Fibroblast of gingiva (primary cell): Measurements from ENCODE around the gene SH3TC1.

Source experiments
- DNase-seq: peaks from one replicate; pipeline ENCODE4 v3.0.0-alpha.2; 2011; ENCODE audit warnings: low read depth

SH3TC1 gene

DNA sequence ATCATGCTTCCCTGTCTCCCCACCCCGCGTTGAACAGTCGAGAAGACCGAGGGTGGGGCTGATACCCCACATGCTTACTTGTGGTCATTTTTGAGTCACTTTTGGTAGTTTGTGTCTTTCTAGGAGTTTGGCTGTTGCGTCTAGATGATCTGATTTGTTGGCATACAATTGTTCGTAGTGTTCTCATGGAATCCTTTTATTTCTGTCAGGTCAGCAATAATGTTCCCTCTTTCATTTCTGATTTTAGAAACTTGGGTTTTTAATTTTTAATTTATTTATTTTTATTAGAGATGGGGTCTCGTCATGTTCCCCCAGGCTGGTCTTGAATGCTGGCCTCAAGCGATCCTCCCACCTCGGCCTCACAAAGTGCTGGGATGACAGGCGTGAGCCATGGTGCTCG, 30.9 kb downstream of the SH3TC1 start:
- no peak for DNase-seq

DNA sequence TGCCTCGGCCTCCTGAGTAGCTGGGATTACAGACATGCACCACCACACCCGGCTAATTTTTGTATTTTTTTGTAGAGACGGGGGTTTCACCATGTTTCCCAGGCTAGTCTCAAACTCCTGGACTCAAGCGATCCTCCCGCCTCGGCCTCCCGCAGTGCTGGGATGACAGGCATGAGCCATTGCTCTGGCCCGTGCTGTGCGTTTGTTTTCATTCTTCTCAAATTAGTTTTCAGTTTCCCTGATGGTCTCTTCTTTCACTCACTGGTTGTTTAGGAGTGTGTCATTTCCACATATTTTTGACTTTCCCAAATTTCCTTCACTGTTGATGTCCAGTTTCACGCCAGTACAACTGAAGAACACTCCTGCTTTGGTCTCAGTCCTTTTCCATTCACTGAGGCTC, 31.8 kb downstream of the SH3TC1 start:
- no peak for DNase-seq

DNA sequence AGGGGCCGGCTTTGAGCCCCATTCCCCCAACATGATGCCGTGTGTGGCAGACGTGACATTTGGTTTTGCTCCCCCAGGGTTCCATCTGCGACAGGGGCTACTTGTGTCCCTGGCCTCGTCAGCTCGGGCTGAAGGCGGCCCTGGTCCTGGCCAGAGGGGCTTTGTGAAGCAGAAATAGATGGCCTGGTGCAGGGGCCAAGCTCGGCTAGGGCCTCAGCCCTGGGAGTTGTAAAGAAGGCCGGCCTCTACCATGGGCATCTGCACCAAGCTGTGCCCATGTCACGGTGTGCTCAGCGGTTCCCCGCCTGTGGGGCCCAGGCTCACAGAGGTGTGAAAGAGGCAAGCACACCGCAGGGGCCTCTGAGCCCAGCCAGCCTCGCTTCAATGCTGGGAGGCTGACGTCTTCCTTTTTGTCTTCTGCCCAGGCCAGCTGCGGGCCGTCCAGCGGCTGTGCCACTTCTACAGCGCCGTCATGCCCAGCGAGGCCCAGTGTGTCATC, 32.5 kb downstream of the SH3TC1 start:
- DNase-seq: no peak

DNA sequence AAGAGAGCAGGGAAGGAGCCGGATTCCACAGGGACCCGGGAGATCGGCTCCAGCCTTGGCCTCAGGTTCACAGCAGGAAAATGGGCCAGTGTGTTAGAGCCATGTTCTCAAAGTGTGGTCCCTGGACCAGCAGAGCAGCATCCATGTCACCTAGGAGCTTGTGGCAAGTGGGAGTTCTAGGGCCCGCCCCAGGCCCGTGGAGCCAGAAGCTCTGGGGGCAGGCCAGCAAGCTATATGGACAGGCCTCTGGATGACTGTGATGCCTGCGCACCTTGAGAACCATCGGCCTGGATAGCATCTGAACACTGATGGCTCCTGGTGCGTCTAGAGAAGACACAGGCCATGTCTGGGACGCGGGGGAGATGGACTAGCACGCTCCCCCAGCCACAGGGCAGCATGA, 33.7 kb downstream of the SH3TC1 start:
- no peak for DNase-seq

DNA sequence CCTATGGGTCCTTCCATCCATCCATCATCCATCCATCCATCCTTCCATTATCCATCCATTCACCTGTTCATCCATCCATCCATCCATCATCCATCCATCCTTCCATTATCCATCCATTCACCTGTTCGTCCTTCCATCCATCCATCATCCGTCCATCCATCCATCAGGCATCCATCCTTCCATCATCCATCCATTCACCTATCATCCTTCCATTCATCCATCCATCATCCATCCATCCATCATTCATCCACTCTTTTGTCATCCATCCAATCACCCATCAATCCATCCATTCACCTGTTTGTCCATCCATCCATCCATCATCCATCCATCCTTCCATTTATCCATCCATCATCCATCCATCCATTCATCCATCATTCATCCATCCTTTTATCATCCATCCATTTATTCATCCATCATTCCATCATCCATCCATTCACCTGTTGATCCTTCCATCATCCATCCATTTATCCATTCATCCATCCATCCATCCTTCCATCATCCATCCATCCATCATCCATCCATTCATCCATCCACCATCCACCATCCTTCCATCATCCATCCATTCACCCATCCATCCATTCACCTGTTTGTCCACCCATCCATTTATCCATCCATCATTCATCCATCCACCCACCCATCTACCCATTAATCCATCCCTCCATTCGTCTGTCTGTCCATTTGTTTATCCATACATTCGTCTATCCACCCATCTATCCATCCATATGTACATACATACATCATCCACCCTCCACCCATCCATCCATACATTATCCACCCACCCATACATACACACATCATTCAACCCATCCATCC, 34.8 kb downstream of the SH3TC1 start:
- no peak for DNase-seq

DNA sequence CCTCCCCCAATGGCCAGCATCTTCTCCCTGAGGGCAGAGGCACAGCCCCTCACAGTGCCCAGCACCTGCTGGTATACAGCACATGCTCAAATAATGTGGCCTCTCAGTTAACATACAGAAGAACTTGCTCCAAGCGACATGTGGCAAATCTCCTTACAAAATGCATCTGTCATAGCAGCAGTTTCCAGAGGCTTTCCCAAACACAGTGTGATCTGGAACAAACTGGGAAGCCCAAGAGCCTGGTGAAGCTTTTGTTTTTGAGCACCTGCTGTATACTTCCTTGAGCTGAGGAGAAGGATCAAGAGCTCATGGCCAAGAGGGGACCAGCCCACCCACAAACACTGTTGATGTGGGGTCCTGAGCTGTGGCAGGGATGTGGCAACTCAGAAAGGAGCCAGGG, 35.6 kb downstream of the SH3TC1 start:
- no peak for DNase-seq

DNA sequence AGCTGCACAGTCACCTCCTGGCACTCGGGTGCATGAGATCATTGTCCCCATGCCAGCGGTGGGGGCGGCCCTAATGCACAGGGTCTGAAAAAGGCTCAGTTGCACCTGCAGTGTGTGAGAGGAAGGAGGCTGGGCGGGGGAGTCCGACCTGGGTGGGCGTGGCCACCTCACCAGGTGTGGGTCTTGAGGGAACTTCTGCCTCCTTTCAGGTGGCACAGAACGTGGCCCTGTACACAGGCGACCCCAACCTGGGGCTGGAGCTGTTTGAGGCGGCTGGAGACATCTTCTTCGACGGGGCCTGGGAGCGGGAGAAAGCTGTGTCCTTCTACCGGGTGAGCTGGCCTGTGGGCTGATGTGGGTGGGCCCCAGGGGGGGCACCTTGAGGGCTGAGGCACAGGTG, 36.1 kb downstream of the SH3TC1 start:
- DNase-seq: no peak

DNA sequence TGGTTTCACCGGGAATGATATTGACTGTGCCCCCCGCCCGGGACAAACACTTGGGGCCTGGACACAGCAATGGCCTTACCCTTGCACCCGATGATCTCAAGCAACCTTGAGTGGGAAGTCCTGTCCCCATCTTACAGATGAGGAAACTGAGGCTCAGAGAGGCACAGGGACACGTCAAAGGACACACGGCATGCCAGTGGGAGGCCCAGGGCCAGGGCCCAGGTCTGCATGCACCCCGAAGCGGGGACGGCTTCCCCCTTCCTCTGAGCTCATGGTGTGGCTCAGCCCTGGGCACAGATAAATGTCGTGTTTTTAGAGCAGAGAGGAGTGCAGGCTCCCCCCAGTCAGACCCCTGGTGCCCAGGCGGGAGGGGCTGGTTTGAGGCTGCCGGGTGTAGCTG, 36.6 kb downstream of the SH3TC1 start:
- DNase-seq: no peak

DNA sequence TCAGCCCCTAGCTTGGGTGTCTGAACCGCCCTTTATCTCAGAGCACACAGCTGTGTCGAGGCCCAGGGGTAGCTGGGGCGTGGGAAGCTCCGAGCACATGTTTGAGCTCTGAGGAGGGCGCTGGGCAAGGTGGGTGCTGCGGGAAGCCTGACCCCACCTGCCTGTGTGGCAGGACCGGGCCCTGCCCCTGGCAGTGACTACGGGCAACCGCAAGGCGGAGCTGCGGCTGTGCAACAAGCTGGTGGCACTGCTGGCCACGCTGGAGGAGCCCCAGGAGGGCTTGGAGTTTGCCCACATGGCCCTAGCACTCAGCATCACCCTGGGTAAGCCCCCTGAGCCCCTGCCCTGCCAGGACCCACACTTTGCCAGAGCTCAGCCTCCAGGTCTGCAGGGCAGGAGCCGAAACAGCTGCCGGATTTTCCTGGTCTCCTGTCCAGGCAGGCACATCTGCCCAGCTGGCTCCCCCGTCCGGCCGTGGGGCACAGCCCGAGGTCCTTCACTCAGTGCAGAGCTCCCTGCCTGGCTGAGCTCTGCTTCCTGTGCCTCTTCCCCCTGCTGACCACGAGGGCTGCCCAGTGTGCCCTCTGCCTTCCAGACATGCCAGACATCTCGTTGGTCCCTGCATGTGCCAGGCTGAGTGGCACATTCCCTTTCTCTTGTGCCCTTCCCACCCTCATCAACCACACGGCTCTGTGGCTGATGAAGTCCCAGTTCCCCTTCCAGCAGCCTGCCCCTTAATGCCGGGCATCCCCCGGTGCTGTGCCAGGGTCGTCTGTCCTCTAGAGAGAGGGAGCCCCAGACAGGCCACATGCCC, 37.2 kb downstream of the SH3TC1 start:
- DNase-seq: no peak

DNA sequence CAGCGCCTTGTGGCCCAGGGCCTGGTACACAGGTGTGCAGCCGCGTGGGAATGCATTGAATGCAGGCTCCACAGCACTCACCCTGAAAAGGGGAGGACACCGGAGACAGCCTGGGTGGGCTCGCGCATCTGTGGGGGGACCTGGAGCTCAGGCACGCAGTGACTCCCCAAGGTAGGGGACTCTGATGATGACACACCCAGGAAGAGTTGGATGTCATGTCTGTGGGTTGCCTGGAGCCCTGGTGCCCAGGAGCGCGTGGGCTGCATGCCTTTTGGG, 37.8 kb downstream of the SH3TC1 start:
- DNase-seq: no peak

DNA sequence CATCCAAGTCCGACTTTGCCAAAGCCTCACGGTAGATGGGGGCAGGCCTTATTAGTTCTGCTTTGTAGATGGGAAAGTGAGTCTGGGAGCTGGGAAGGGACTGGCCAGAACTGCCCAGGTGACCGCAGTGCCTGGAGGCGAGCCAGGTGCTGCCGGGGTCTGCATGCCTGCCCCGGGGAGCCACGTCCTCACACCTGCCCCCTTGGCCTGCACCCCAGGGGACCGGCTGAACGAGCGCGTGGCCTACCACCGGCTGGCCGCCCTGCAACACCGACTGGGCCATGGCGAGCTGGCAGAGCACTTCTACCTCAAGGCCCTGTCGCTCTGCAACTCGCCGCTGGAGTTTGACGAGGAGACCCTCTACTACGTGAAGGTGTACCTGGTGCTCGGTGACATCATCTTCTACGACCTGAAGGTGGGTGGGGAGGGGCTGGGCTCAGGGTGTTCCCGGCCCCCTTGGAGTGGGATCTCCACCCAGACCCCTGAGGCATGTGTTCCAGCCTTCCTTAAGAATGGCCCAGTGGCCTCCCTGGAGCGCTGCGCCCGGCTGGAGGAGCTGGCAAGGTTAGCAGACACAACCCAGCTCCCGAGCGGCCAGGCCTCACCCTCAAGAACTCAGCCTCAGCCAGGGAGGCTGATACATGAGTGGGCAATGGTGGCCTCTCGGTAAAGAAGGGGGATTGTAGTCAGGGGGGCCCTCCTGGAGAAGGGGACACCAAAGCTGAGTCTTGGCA, 38.3 kb downstream of the SH3TC1 start:
- no peak for DNase-seq

DNA sequence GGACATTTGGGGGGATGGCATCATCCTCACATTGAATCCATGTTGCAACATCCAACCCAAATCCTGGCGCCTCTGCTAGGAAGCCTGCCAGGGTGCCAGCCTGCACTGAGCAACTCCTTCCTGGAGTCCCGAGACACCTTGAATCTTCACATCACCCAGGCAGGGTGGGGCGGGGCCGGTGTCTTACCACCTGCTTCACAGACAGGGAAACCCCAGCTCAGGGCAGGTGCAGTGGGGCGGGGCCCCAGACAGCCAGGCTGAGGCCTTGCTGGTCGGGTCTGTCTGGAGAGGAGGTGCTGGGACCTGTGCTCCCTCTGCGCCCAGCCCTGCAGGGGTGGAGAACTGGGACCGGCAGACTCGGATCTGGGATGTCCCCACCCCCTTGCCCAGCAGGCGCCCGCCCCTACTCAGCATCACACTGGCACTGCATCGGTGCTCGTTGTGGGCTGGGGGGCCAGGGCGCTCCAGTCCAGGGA, 39.0 kb downstream of the SH3TC1 start:
- DNase-seq: no peak

DNA sequence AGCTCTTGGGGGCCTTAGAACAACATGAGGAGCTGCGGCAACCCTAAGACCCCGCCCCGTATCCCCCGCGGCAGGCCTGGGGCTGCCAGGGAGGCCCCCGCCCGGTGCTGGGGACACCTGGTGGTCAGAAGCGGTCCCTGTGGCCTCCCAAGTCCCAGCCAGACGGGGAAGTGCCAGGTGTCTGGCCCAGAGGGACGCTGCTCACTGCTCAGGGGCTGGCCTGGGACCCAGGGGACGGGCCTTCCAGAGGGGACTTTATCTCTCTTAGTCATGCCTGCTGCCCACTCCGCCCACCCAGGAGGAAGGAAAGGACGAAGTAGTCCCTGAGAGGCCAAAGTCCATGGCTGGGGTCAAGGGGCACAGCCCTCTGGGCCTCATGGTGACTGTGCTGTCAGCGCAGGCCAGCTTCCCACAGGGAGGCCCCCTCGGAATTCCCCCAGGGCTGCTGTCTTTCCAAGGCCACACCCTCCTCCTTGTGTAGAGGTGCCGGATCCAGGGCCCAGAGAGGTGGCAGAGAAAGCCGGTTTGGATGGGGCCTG, 39.5 kb downstream of the SH3TC1 start:
- no peak for DNase-seq

DNA sequence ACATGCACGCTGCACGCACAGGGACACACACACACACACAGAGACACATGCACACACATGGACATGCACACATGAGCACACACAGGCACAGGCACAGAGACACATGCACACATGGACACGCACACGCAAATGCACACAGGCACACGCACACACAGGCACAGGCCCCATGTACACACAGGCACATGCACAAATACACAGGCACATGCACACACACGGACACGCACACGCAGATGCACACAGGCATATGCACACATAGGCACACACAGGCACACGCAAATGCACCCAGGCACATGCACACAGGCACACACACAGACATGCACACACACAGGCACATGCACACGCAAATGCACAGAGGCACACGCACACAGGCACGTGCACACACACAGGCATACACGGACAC, 40.1 kb downstream of the SH3TC1 start:
- no peak for DNase-seq

DNA sequence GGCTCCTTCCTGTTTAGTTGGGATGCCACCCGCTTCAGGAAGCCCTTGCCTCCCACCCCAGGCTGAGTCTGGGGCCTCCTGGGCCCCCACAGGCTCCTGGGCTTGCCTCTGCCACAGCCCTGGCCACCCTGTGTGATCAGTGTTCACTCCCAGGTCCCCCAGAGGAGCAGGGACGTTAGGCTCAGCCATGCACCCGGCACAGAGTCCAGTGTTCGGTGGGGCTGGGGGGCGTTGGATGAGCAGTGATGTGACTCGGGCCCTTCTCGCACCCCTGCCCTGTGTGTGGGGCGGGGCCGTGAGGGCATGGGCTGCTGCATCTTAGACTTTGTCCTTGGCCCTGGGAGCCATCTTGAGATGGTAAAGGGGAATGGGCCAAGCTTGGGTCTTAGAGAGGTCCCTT, 40.6 kb downstream of the SH3TC1 start:
- DNase-seq: no peak

DNA sequence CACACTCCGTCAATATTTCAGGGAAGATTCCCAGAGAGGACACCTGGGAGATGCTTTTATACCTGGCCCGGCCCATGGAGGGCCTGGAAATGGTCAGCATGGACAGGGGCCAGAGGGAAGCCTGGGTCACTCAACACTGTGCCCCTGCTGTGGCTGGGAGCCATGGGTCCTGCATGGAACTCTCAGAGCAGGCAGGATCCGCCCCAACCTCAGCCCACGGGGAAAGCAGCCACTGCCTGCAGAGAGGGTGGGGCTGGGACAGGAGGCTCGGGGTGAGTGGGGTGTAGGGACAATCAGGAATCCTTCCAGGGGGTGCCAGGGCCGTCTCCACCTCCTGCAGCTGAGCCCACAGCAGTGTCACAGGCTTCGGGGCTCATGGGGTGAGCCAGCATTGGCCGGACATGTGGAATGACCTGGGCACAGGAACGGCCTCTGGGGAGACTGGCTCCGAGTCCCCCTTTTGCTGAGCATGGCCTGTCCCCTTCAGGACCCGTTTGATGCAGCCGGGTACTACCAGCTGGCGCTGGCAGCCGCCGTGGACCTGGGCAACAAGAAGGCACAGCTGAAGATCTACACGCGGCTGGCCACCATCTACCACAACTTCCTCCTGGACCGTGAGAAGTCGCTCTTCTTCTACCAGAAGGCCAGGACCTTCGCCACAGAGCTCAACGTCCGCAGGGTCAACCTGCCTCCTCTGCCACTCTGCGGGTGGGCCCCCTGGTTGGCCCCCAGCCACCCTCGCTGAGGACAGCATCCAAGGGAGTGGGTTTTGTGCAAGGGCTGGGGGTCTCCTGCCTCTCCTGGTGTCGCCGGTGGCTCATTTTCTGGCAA, 41.3 kb downstream of the SH3TC1 start:
- DNase-seq: no peak

DNA sequence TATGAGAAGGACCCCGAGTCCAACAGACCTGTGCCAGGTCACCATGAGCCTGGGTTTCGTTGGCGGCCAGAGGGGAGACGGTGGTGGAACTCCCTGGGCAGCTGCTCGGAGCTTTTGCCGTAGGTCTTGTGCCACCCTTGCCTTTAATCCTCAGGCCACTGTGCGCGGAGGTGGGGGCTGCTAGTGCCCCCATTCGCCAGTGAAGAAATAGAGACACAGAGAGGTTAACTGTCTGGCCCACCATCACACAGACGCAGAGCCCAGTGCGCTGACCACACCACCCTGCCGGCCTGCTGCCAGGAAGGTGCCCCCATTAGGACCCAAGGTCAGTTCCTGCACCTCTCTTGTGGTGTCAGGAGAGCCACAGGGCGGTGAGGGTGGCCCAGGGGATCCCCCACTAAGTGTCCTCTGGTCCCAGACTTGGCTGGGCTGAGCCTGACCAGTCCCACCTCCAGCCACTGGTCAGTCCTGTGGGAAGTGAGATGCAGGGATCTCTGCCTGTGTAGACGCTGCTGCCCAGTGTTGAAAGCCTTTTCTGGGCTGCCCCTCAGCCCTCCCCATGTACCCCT, 42.2 kb downstream of the SH3TC1 start:
- DNase-seq: no peak

DNA sequence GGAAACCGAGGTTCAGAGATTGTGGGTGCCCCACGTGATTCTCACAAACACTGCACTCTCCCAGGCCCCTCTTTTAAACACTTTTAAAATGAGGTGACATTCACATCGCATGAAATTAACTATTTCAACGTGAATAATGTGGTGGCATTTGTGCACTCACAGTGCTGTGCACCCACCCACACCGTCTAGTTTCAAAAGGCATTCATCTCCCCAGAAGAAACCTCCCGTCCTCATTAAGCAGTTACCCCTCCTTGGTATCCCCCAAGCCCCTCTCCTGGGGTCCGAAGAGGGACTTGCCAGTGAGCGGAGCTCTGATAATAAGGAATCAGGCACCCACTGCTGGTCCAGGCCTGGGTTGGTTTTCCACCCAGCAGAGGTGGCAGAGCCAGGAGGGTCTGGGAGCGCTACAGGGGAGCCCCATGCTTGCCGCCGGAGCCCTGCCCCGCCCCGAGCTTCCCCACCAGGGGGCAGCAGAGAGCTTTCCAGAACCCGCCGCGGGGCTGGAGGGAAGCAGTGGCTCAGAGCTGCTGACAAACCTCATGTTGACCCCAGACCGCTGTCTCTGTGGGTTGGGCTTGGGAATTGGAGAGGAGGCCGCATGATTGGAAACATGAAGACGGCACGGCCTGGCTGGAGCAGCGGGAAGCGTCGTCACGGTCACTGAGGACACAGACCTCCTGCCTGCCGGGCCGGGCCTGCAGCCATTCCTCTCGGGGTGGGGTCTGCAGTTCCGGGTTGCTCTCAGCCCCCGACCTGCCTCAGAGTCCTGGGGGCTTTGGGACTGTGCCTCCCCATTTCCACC, 43.0 kb downstream of the SH3TC1 start:
- DNase-seq: peak; percentile 92

DNA sequence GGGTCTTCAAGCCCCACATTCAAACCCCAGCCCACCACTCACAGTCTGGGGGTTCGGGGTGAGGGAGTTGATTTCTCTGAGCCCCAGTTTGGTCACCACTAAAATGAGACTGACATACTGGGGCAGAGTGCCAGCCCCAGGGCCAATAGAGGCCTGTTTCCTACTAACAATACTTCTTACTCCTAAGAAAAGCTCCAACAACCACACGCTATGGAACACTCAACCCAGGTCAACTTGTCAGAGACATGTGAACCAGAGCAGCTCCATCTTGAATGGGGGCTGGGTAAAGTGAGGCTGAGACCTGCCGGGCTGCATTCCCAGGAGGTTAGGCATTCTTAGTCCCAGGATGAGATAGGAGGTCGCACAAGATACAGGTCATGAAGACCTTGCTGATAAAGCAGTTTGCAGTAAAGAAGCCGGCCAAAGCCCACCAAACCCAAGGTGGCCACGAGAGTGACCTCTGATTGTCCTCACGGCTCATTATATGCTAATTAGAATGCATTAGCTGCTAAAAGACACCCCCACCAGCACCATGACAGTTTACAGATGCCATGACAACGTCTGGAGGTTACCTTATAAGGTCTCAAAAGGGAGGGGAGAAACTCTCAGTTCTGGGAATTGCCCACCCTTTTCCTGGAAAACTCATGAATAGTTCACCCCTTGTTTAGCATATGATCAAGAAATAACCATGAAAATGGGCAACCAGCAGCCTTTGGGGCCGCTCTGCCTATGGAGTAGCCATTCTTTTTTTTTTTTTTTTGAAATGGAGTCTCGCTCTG, 43.9 kb downstream of the SH3TC1 start:
- no peak for DNase-seq
